HEK293 (cell line): Measurements from ENCODE around the gene INPP4B.

Experiments
- CTCF ChIA-PET: fragments of 350-600 bp; formaldehyde crosslinking; extraction: SDS; loops from one replicate; lab custom pipeline; 2021; ENCODE audit warnings: antibody characterized with exemption; lab: Yijun Ruan, JAX
- POLR2A ChIA-PET: fragments of 300-600 bp; formaldehyde crosslinking; extraction: SDS; loops from one replicate; lab custom pipeline; 2020; ENCODE audit warnings: antibody characterized with exemption, inconsistent platforms; lab: Yijun Ruan, JAX
- H3K27ac ChIP-seq: fragments of 200-500 bp; sonication (Bioruptor generic); 2 replicates; pipeline ENCODE4 v1.5.1; 2014; ENCODE audit warnings: low read depth, low read length, control low read depth, inconsistent platforms; ENCODE audit errors: extremely low read depth
- H3K36me3 ChIP-seq, 2 experiments: fragments of 200-500 bp in 1 of 2; sonication (Bioruptor generic) in 1 of 2; 1 replicate in 1 of 2; 2 replicates in 1 of 2; pipeline ENCODE4 v1.5.1; 2014 to 2017; ENCODE audit warnings: inconsistent platforms in 2 of 2, low read length in 2 of 2; ENCODE audit not compliant: control insufficient read depth in 2 of 2, insufficient read depth in 1 of 2
- H3K4me1 ChIP-seq: fragments of 200-500 bp; sonication (Bioruptor generic); 2 replicates; pipeline ENCODE4 v1.5.1; 2014; ENCODE audit warnings: mild to moderate bottlenecking, low read length, inconsistent platforms; ENCODE audit not compliant: control insufficient read depth, insufficient read depth
- H3K4me3 ChIP-seq: 2 replicates; pipeline ENCODE4 v1.5.1; 2011; ENCODE audit warnings: low read depth, mild to moderate bottlenecking, control low read depth, low read length, moderate library complexity
- H3K9me3 ChIP-seq: fragments of 200-500 bp; sonication (Bioruptor generic); 2 replicates; pipeline ENCODE4 v1.5.1; 2014; ENCODE audit warnings: low read depth, low read length, inconsistent platforms; ENCODE audit not compliant: control insufficient read depth, insufficient read depth
- MZF1 ChIP-seq: fragments of 450-650 bp; formaldehyde crosslinking; IDR thresholded peaks from 2 replicates; pipeline ENCODE4 v1.5.1; 2017; ENCODE audit warnings: missing biosample characterization, missing genetic modification characterization, borderline replicate concordance
- PRDM1 ChIP-seq: fragments of 450-650 bp; formaldehyde crosslinking; IDR thresholded peaks from 2 replicates; pipeline ENCODE4; 2016; ENCODE audit warnings: missing biosample characterization, missing genetic modification characterization
- SETDB1 ChIP-seq: IDR thresholded peaks from one replicate; pipeline ENCODE4 v1.6.1; 2017; ENCODE audit warnings: mild to moderate bottlenecking, low read length, moderate library complexity, mixed read lengths; ENCODE audit not compliant: insufficient read length
- YY1 ChIP-seq: fragments of 450-650 bp; formaldehyde crosslinking; IDR thresholded peaks from 2 replicates; pipeline ENCODE4 v1.5.1; 2018; ENCODE audit warnings: missing biosample characterization, missing genetic modification characterization
- ZBTB7A ChIP-seq: fragments of 450-650 bp; formaldehyde crosslinking; IDR thresholded peaks from 2 replicates; pipeline ENCODE4 v1.5.1; 2016; ENCODE audit warnings: low read depth, missing biosample characterization, missing genetic modification characterization
- ZFHX2 ChIP-seq: fragments of 450-650 bp; formaldehyde crosslinking; conservative IDR thresholded peaks from 2 replicates; pipeline ENCODE4 v1.5.1; 2016; ENCODE audit warnings: missing biosample characterization, missing genetic modification characterization
- ZNF132 ChIP-seq: fragments of 450-650 bp; formaldehyde crosslinking; IDR thresholded peaks from 2 replicates; pipeline ENCODE4 v1.5.1; 2017; ENCODE audit warnings: missing biosample characterization, missing genetic modification characterization, borderline replicate concordance
- ZNF140 ChIP-seq: fragments of 450-650 bp; formaldehyde crosslinking; IDR thresholded peaks from 2 replicates; pipeline ENCODE4 v1.5.1; 2016; ENCODE audit warnings: missing biosample characterization, missing genetic modification characterization
- ZNF146 ChIP-seq: fragments of 450-650 bp; formaldehyde crosslinking; IDR thresholded peaks from 2 replicates; pipeline ENCODE4 v1.5.1; 2016; ENCODE audit warnings: missing biosample characterization, missing genetic modification characterization
- ZNF221 ChIP-seq: fragments of 450-650 bp; formaldehyde crosslinking; IDR thresholded peaks from 2 replicates; pipeline ENCODE4 v1.5.1; 2017; ENCODE audit warnings: missing biosample characterization, missing genetic modification characterization, borderline replicate concordance
- ZNF239 ChIP-seq: fragments of 450-650 bp; formaldehyde crosslinking; IDR thresholded peaks from 2 replicates; pipeline ENCODE4 v1.5.1; 2016; ENCODE audit warnings: missing biosample characterization, missing genetic modification characterization
- ZNF354C ChIP-seq: fragments of 450-650 bp; formaldehyde crosslinking; IDR thresholded peaks from 2 replicates; pipeline ENCODE4 v1.5.1; 2016; ENCODE audit warnings: missing biosample characterization, missing genetic modification characterization, low read depth, borderline replicate concordance
- ZNF416 ChIP-seq: fragments of 450-650 bp; formaldehyde crosslinking; IDR thresholded peaks from 2 replicates; pipeline ENCODE4 v1.5.1; 2016; ENCODE audit warnings: missing biosample characterization, missing genetic modification characterization
- ZNF548 ChIP-seq: fragments of 450-650 bp; formaldehyde crosslinking; IDR thresholded peaks from 2 replicates; pipeline ENCODE4 v1.5.1; 2016; ENCODE audit warnings: missing biosample characterization, missing genetic modification characterization
- ZNF561 ChIP-seq: fragments of 450-650 bp; IDR thresholded peaks from 2 replicates; pipeline ENCODE4 v1.5.1; 2018; ENCODE audit warnings: missing biosample characterization, missing genetic modification characterization, borderline replicate concordance
- ZNF585B ChIP-seq: fragments of 450-650 bp; formaldehyde crosslinking; IDR thresholded peaks from 2 replicates; pipeline ENCODE4 v1.5.1; 2016; ENCODE audit warnings: missing biosample characterization, missing genetic modification characterization
- ZNF654 ChIP-seq: fragments of 450-650 bp; formaldehyde crosslinking; IDR thresholded peaks from 2 replicates; pipeline ENCODE4 v1.5.1; 2016; ENCODE audit warnings: low read depth, missing biosample characterization, missing genetic modification characterization
- ZNF664 ChIP-seq: fragments of 450-650 bp; formaldehyde crosslinking; IDR thresholded peaks from 2 replicates; pipeline ENCODE4 v1.5.1; 2016; ENCODE audit warnings: missing biosample characterization, missing genetic modification characterization
- ZNF785 ChIP-seq: fragments of 450-650 bp; formaldehyde crosslinking; IDR thresholded peaks from 2 replicates; pipeline ENCODE4 v1.5.1; 2016; ENCODE audit warnings: missing biosample characterization, missing genetic modification characterization
- ZNF791 ChIP-seq: fragments of 450-650 bp; formaldehyde crosslinking; IDR thresholded peaks from 2 replicates; pipeline ENCODE4 v1.5.1; 2016; ENCODE audit warnings: missing biosample characterization, missing genetic modification characterization
- TF ChIP-seq, protein P1 (sequence below): fragments of 450-650 bp; formaldehyde crosslinking; IDR thresholded peaks from 2 replicates; pipeline ENCODE4 v1.5.1; 2016; ENCODE audit warnings: missing biosample characterization, missing genetic modification characterization
- TF ChIP-seq, protein P2 (sequence below): fragments of 450-650 bp; formaldehyde crosslinking; IDR thresholded peaks from 2 replicates; pipeline ENCODE4 v1.5.1; 2016; ENCODE audit warnings: missing biosample characterization, missing genetic modification characterization, borderline replicate concordance
- TF ChIP-seq, protein P3 (sequence below): fragments of 450-650 bp; formaldehyde crosslinking; IDR thresholded peaks from 2 replicates; pipeline ENCODE4 v1.5.1; 2016; ENCODE audit warnings: missing biosample characterization, missing genetic modification characterization
- TF ChIP-seq, protein P4 (sequence below): fragments of 450-650 bp; formaldehyde crosslinking; IDR thresholded peaks from 2 replicates; pipeline ENCODE4 v1.5.1; 2017; ENCODE audit warnings: missing biosample characterization, missing genetic modification characterization
- TF ChIP-seq, protein P5 (sequence below): fragments of 450-650 bp; formaldehyde crosslinking; IDR thresholded peaks from 2 replicates; pipeline ENCODE4 v1.5.1; 2016; ENCODE audit warnings: missing biosample characterization, missing genetic modification characterization

INPP4B gene

DNA sequence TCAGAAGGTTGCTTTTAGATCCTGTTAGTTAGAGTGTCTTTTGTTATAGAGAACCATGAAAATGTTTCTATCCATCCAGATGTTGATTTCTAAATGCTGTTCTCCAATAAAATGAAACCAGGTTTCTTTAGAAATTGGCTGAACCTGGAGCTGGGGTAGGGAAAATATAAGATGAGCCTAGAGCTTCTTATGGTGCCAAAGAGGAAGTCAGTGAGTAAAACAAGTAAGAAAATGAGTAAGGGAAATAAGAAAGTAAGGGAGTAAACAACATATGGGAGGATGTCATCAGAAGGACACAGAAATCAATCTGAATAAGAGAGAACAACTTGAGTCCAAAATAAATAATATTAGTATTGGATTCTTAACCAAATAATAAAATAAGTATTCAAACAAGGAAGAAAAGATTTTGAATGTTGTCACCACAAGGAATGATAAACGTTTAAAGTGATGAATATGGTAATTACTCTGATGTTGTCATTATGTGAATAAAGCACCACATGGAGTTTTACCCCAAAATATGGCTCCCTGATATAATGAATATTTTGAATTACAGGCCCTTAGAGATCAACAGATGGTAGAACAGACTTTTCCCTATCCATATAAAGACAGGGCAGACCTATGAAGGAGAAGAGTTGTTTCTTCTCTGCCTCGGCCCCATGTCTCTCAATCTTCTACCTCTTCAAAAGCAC is 703.6 kb downstream of the INPP4B start:
- H3K4me1 ChIP-seq: no peaks in the 10 kb centered on the region
- CTCF ChIA-PET: no interaction called here
- H3K36me3 ChIP-seq: no peaks in the 10 kb centered on the region
- no peak overlapping the region for H3K4me3 ChIP-seq
- TF ChIP-seq ZNF146 (tag by site-specific recombination) (no peak), ZNF585B (tag by site-specific recombination) (no peak), SETDB1 (no peak), PRDM1 (tag by site-specific recombination) (no peak), ZNF132 (tag by site-specific recombination) (no peak), ZNF548 (tag by site-specific recombination) (no peak)
- POLR2A ChIA-PET: no interaction called here
- no peak overlapping the region for H3K27ac ChIP-seq
- no peaks in the 10 kb centered on the region for H3K9me3 ChIP-seq

DNA sequence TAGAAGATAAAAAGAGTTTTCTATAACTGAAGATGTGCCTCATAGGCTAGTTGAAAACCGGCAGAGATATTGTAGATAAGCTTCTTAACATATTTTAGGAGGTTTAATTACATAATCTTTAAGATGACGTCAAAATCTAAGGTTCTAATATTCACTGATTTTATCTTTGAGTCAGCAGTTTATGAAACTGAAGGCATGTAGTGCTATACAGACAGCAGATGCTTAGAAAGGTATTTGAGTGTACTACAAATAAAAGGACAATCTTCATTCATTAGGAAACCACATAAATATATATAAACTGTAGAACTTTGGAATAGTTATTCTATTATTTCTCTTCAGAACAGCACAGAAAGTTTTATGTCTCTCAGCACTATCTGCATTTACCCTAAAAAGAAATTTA is 704.9 kb downstream of the INPP4B start:
- Histone ChIP-seq H3K4me1 (no peaks in the 10 kb centered on the region), H3K36me3 (no peaks in the 10 kb centered on the region), H3K9me3 (no peaks in the 10 kb centered on the region), H3K27ac (no peak overlapping the region), H3K4me3 (no peak overlapping the region)
- ChIA-PET CTCF (no interaction called here), POLR2A (no interaction called here)
- TF ChIP-seq ZNF221 (tag by site-specific recombination): no peak
- TF ChIP-seq, protein P1, sequence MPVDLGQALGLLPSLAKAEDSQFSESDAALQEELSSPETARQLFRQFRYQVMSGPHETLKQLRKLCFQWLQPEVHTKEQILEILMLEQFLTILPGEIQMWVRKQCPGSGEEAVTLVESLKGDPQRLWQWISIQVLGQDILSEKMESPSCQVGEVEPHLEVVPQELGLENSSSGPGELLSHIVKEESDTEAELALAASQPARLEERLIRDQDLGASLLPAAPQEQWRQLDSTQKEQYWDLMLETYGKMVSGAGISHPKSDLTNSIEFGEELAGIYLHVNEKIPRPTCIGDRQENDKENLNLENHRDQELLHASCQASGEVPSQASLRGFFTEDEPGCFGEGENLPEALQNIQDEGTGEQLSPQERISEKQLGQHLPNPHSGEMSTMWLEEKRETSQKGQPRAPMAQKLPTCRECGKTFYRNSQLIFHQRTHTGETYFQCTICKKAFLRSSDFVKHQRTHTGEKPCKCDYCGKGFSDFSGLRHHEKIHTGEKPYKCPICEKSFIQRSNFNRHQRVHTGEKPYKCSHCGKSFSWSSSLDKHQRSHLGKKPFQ (tag by site-specific recombination): no peak
- no peak for TF ChIP-seq YY1 (tag by site-specific recombination)
- no peak for TF ChIP-seq ZNF239 (tag by site-specific recombination)
- no peak for TF ChIP-seq ZNF785
- TF ChIP-seq, protein P2, sequence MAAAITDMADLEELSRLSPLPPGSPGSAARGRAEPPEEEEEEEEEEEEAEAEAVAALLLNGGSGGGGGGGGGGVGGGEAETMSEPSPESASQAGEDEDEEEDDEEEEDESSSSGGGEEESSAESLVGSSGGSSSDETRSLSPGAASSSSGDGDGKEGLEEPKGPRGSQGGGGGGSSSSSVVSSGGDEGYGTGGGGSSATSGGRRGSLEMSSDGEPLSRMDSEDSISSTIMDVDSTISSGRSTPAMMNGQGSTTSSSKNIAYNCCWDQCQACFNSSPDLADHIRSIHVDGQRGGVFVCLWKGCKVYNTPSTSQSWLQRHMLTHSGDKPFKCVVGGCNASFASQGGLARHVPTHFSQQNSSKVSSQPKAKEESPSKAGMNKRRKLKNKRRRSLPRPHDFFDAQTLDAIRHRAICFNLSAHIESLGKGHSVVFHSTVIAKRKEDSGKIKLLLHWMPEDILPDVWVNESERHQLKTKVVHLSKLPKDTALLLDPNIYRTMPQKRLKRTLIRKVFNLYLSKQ (tag by site-specific recombination): no peak
- TF ChIP-seq, protein P3, sequence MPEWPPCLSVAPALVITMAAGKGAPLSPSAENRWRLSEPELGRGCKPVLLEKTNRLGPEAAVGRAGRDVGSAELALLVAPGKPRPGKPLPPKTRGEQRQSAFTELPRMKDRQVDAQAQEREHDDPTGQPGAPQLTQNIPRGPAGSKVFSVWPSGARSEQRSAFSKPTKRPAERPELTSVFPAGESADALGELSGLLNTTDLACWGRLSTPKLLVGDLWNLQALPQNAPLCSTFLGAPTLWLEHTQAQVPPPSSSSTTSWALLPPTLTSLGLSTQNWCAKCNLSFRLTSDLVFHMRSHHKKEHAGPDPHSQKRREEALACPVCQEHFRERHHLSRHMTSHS (tag by site-specific recombination): no peak

DNA sequence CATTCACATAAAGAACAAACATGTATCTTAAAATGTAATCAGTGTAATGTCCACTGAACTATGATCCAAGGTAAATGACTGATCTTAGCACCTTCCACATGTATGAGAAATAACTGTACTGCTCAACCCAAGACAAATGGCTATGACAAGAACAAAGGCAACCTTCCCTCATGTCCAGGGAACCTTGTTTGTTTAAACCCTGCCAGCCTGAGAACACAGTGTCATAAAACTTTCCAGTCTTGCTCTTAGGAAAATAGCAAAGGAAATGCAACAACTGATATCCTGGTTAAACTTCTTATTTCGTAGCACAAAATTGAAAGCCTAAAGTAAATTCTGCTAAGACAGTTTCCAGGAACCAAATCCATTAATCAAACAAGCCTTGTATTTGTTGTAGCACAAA is 715.4 kb downstream of the INPP4B start:
- Histone ChIP-seq H3K36me3 (no peaks in the 10 kb centered on the region), H3K4me3 (no peak overlapping the region), H3K27ac (no peak overlapping the region), H3K4me1 (no peaks in the 10 kb centered on the region), H3K9me3 (no peaks in the 10 kb centered on the region)
- ChIA-PET POLR2A (no interaction called here), CTCF (interaction anchor here (0.7 kb wide), 1 partner anchor 268 kb away, joined by 3 read pairs; no protein-coding TSS in a partner anchor)
- TF ChIP-seq ZNF140 (tag by site-specific recombination) (no peak), YY1 (tag by site-specific recombination) (no peak), ZNF654 (tag by site-specific recombination) (no peak), PRDM1 (tag by site-specific recombination) (no peak), ZNF791 (tag by site-specific recombination) (no peak), ZNF561 (tag by site-specific recombination) (no peak), ZNF354C (tag by site-specific recombination) (no peak), ZBTB7A (tag by site-specific recombination) (no peak), ZNF664 (tag by site-specific recombination) (no peak), MZF1 (tag by site-specific recombination) (no peak), ZNF416 (tag by site-specific recombination) (no peak), ZFHX2 (tag by site-specific recombination) (no peak)
- TF ChIP-seq, protein P4, sequence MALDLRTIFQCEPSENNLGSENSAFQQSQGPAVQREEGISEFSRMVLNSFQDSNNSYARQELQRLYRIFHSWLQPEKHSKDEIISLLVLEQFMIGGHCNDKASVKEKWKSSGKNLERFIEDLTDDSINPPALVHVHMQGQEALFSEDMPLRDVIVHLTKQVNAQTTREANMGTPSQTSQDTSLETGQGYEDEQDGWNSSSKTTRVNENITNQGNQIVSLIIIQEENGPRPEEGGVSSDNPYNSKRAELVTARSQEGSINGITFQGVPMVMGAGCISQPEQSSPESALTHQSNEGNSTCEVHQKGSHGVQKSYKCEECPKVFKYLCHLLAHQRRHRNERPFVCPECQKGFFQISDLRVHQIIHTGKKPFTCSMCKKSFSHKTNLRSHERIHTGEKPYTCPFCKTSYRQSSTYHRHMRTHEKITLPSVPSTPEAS (tag by site-specific recombination): no peak
- TF ChIP-seq, protein P5, sequence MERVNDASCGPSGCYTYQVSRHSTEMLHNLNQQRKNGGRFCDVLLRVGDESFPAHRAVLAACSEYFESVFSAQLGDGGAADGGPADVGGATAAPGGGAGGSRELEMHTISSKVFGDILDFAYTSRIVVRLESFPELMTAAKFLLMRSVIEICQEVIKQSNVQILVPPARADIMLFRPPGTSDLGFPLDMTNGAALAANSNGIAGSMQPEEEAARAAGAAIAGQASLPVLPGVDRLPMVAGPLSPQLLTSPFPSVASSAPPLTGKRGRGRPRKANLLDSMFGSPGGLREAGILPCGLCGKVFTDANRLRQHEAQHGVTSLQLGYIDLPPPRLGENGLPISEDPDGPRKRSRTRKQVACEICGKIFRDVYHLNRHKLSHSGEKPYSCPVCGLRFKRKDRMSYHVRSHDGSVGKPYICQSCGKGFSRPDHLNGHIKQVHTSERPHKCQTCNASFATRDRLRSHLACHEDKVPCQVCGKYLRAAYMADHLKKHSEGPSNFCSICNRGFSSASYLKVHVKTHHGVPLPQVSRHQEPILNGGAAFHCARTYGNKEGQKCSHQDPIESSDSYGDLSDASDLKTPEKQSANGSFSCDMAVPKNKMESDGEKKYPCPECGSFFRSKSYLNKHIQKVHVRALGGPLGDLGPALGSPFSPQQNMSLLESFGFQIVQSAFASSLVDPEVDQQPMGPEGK: no peak
